Spleen (tissue), 11 donors: ENCODE results near the gene AFAP1L1. TPM values are rescaled to one million over a fixed set of nuclear protein-coding genes. Genes with fewer than 3 reads are reported as not detected.

ENCODE experiments used
- DNase-seq: peaks from one replicate; pipeline ENCODE4 v3.0.0-alpha.2; 2020
- H3K27ac ChIP-seq, 8 donors: fragments of 200-600 bp; sonication (generic) in 7 of 8; 1 replicate in 4 of 8; 2 replicates in 4 of 8; pipeline versions ENCODE4 v1.5.0 to v1.8.0; 2016 to 2021; ENCODE audit warnings: inconsistent platforms in 4 of 8, mild to moderate bottlenecking in 4 of 8, moderate library complexity in 1 of 8
- H3K27me3 ChIP-seq, 7 donors: fragments of 200-600 bp; sonication (generic) in 6 of 7; replicated peaks in 1 of 7; 1 replicate in 4 of 7; 2 replicates in 3 of 7; pipeline versions ENCODE4 v1.5.0 to v1.8.0; 2016 to 2021; ENCODE audit warnings: inconsistent platforms in 3 of 7, mild to moderate bottlenecking in 1 of 7
- H3K36me3 ChIP-seq, 6 donors: fragments of 200-600 bp; sonication (generic) in 5 of 6; 1 replicate in 4 of 6; 2 replicates in 2 of 6; pipeline versions ENCODE4 v1.5.0 to v1.8.0; 2016 to 2021; ENCODE audit warnings: inconsistent platforms in 2 of 6
- H3K4me1 ChIP-seq, 6 donors: fragments of 200-600 bp; sonication (generic) in 5 of 6; 1 replicate in 3 of 6; 2 replicates in 3 of 6; pipeline versions ENCODE4 v1.5.0 to v1.8.0; 2016 to 2021; ENCODE audit warnings: inconsistent platforms in 3 of 6
- H3K4me3 ChIP-seq, 8 donors: fragments of 200-600 bp; sonication (generic) in 7 of 8; 1 replicate in 4 of 8; 2 replicates in 4 of 8; pipeline versions ENCODE4 v1.5.0 to v1.8.0; 2016 to 2021; ENCODE audit warnings: inconsistent platforms in 4 of 8, mild to moderate bottlenecking in 4 of 8, moderate library complexity in 2 of 8
- H3K9me3 ChIP-seq, 8 donors: fragments of 200-600 bp; sonication (generic) in 7 of 8; 1 replicate in 4 of 8; 2 replicates in 4 of 8; pipeline versions ENCODE4 v1.5.0 to v1.8.0; 2016 to 2021; ENCODE audit warnings: inconsistent platforms in 4 of 8
- POLR2A ChIP-seq, 3 donors: fragments of 450-650 bp; IDR thresholded peaks; one replicate each; pipeline ENCODE4 v1.5.1; 2017; ENCODE audit warnings: antibody characterized with exemption in 3 of 3, mild to moderate bottlenecking in 1 of 3
- POLR2AphosphoS5 ChIP-seq, 3 donors: sonication (generic); formaldehyde crosslinking; IDR thresholded peaks; one replicate each; pipeline ENCODE4 v1.5.1; 2017; ENCODE audit warnings: antibody characterized with exemption in 3 of 3
- WGBS, 5 donors: extraction: QIAGEN DNeasy Blood & Tissue Kit in 3 of 5; methylation state at CpG; one replicate each; pipeline versions ENCODE4 v1.1.5 to v1.1.7; 2013 to 2018; 5-methylcytosine and 5-hydroxymethylcytosine counted together
- intact Hi-C: fragments of 100-400 bp; cut with DNase I; formaldehyde crosslinking; loops from one replicate; pipeline ENCODE4 v1.15.0; 2023; ENCODE audit warnings: low total_unique reads
- polyA plus RNA-seq, 3 donors: library from polyadenylated mRNA; stranded (reverse); fragments of 200-250 nt; gene quantifications; one replicate each; pipeline ENCODE4 v1.2.1, GENCODE V29; 2013
- total RNA-seq, 7 donors: library from RNA; depleted of rRNA in 3 of 7; stranded (reverse); fragments of >200 nt in 3 of 7; fragmentation: NEBNext Ultra II Directional in 4 of 7; extraction: Animal tissue kit (Norgen Biotek cat#: 25700) in 4 of 7; gene quantifications; one replicate each; pipeline versions ENCODE4 v1.1.0 to v1.2.1, GENCODE V29; 2016 to 2021
- TF ChIP-seq, protein P1 (sequence below), 11 experiments: fragments of 200-600 bp in 7 of 11; fragments of 450-650 bp in 4 of 11; sonication (generic) in 4 of 11; IDR thresholded peaks in 8 of 11; conservative IDR thresholded peaks in 3 of 11; 1 replicate in 7 of 11; 2 replicates in 4 of 11; pipeline versions ENCODE4 v1.4.0 to v1.8.0; 2016 to 2021; ENCODE audit warnings: antibody characterized with exemption in 11 of 11, inconsistent platforms in 4 of 11, mild to moderate bottlenecking in 1 of 11
- donor health status: healthy with polysubstance abuse.
- donor health status: DM: no; HTN: no; CAD: no; lungs with moderate emphysema.
- donor health status: DM: no; HTN: no; CAD: no.
- donor health status: Bipolar disorder and iron deficiency.
- donor health status: healthy.
- donor health status: DM: no; HTN: no; CAD: no.
- donor health status: DM: yes; HTN: yes; CAD: no.

Gene AFAP1L1
- total and polyA plus RNA-seq, 10 donors = 1.7 to 21.8 (median 10.3) TPM

DNA sequence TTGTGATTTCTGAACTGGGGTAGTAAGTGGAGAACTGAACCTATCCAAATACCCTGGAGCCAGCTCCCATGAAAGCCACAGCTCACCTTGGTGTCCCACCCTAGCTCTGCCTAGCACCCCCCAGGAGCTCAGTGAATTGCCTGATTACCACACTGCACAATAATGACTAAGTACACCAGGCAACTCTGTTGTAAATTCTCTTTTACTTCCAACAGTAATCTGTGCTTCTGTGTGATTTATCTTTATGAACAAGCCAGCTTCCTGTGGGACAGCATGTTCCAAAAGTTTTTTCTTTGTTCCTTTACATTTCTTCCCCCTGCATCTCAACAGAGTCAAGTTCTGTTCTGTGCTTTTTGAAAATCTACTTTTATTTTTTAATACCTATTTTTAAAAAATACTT is 51.6 kb downstream of the AFAP1L1 start:
- intact Hi-C loops = no loop called here
- TF ChIP-seq POLR2A (IDR thresholded peaks at IDR 0.05) (no peak), POLR2AphosphoS5 (IDR thresholded peaks at IDR 0.05) (no peak)
- TF ChIP-seq, protein P1, sequence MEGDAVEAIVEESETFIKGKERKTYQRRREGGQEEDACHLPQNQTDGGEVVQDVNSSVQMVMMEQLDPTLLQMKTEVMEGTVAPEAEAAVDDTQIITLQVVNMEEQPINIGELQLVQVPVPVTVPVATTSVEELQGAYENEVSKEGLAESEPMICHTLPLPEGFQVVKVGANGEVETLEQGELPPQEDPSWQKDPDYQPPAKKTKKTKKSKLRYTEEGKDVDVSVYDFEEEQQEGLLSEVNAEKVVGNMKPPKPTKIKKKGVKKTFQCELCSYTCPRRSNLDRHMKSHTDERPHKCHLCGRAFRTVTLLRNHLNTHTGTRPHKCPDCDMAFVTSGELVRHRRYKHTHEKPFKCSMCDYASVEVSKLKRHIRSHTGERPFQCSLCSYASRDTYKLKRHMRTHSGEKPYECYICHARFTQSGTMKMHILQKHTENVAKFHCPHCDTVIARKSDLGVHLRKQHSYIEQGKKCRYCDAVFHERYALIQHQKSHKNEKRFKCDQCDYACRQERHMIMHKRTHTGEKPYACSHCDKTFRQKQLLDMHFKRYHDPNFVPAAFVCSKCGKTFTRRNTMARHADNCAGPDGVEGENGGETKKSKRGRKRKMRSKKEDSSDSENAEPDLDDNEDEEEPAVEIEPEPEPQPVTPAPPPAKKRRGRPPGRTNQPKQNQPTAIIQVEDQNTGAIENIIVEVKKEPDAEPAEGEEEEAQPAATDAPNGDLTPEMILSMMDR (IDR thresholded peaks at IDR 0.05 in 8 of 11, conservative IDR thresholded peaks at IDR 0.05 in 3 of 11) = no peak
- no peak overlapping the region for H3K27ac ChIP-seq

DNA sequence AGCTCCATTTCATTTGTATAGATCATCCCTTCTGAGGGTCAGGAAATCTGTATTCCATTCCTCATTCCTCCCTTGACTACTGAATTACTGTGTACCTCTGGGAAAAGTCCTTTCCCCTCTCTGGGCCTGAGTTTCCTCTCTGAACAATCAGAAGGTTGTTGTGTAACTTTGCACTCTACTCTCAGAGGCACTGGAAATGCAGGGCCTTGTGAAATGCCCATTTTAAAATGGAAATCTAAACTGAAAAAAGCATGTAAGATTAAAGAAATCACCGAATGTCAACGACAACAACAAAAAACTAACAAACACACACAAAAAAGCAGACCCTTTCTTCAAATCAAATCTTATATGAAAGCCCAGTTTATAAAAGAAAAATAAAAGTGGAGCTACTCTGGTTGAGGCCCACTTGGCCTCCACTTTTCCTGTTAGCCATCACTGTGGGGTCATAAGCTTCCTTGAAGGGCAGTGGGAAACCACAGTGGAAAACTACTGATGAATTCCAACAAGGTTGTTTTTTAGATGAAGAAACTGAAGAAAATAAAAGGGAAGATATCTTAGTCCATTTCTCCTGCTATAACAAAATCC is 52.1 kb downstream of the AFAP1L1 start:
- intact Hi-C loops = no loop called here
- Histone ChIP-seq H3K27ac (no peak overlapping the region), H3K9me3 (peaks cover 0 to 6% (median 0%) of the 10 kb centered on the region in 8 donors), H3K4me3 (no peak overlapping the region), H3K36me3 (peaks cover 0 to 25% (median 0%) of the 10 kb centered on the region in 6 donors), H3K27me3 (no peaks in the 10 kb centered on the region), H3K4me1 (peaks cover 0 to 8% (median 0%) of the 10 kb centered on the region in 6 donors)
- TF ChIP-seq POLR2A (IDR thresholded peaks at IDR 0.05) = no peak
- TF ChIP-seq, protein P1 (IDR thresholded peaks at IDR 0.05 in 8 of 11, conservative IDR thresholded peaks at IDR 0.05 in 3 of 11) = no peak
- TF ChIP-seq POLR2AphosphoS5 (IDR thresholded peaks at IDR 0.05) = no peak
- DNase-seq = no peak
- 59 to 99% (median 85%) methylated on average over 2 of the region's 2 CpGs for WGBS, 5 donors

More for the DNA sequence above, 51.6 kb downstream of the AFAP1L1 start:
- H3K27me3 ChIP-seq = no peaks in the 10 kb centered on the region
- H3K4me1 ChIP-seq = peaks cover 0 to 8% (median 0%) of the 10 kb centered on the region in 6 donors
- no peak for DNase-seq
- no peak overlapping the region for H3K4me3 ChIP-seq
- H3K9me3 ChIP-seq = peaks cover 0 to 6% (median 0%) of the 10 kb centered on the region in 8 donors
- peaks cover 0 to 25% (median 0%) of the 10 kb centered on the region in 6 donors for H3K36me3 ChIP-seq

DNA sequence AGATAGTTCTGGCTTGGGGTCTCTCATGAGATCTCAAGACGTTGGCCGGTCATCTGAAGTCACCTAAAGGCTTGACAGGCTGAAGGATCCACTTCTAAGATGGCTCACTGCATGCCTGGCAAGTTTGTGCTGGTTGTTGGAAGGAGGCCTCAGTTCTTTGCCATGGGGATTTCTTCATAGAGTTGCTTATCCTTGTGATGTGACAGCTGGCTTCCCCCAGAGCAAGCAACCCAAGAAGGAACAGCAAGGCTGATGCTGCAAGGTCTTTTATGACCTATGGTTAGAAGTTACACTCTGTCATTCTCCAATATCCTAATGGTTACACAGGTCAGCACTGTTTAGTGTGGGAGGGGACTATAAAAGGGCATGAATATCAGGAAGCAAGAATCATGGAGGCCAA is 53.0 kb downstream of the AFAP1L1 start:
- H3K27me3 ChIP-seq = no peaks in the 10 kb centered on the region
- no peak for DNase-seq
- H3K4me1 ChIP-seq = peaks cover 0 to 8% (median 0%) of the 10 kb centered on the region in 6 donors
- WGBS, 5 donors = 77 to 100% (median 93%) methylated on average over 2 of the region's 2 CpGs
- no peak overlapping the region for H3K27ac ChIP-seq
- H3K4me3 ChIP-seq = no peak overlapping the region
- intact Hi-C loops = no loop called here
- H3K9me3 ChIP-seq = peaks cover 0 to 6% (median 0%) of the 10 kb centered on the region in 8 donors
- TF ChIP-seq POLR2AphosphoS5 (IDR thresholded peaks at IDR 0.05) = no peak
- TF ChIP-seq, protein P1 (IDR thresholded peaks at IDR 0.05 in 8 of 11, conservative IDR thresholded peaks at IDR 0.05 in 3 of 11) = no peak
- TF ChIP-seq POLR2A (IDR thresholded peaks at IDR 0.05) = no peak
- H3K36me3 ChIP-seq = peaks cover 0 to 25% (median 0%) of the 10 kb centered on the region in 6 donors

DNA sequence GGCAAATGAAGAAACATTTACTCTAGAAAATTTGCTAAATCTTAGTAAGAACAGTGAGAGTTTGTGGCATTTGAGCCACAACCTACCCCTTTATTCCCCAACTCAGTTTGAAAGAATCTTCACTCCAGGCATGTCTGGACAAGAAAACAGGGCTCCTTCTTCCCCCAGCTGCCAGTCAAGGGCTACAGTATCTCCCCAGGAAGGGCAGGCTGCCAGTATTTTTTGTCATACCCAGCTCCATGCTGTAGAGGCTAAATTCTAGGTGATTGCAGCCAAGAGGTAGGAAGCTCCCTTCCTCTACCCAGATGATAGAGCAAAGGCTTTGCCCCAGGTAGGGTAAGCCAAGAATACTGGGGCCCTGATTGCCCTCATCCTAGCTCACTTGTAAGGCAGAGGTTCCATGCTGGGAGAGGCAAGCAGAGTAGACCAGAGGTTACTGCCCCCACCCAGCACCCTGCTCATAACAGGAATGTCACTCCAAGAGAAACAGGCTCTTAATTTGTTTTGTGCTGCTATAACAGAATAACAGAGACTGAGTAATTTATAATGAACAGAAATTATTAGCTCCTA is 53.6 kb downstream of the AFAP1L1 start:
- Histone ChIP-seq H3K27me3 (no peaks in the 10 kb centered on the region), H3K9me3 (peaks cover 0 to 6% (median 0%) of the 10 kb centered on the region in 8 donors), H3K36me3 (peaks cover 0 to 25% (median 0%) of the 10 kb centered on the region in 6 donors), H3K4me1 (peaks cover 0 to 8% (median 0%) of the 10 kb centered on the region in 6 donors), H3K4me3 (no peak overlapping the region), H3K27ac (no peak overlapping the region)
- no peak for TF ChIP-seq POLR2A (IDR thresholded peaks at IDR 0.05)
- no peak for TF ChIP-seq POLR2AphosphoS5 (IDR thresholded peaks at IDR 0.05)
- TF ChIP-seq, protein P1 (IDR thresholded peaks at IDR 0.05 in 8 of 11, conservative IDR thresholded peaks at IDR 0.05 in 3 of 11) = no peak
- no peak for DNase-seq
- intact Hi-C loops = no loop called here
